ENCODE measurements around the gene EGFL8. TPM values are rescaled to one million over a fixed set of nuclear protein-coding genes. Genes with fewer than 3 reads are reported as not detected.

The EGFL8 gene
- total and polyA plus RNA-seq, 12 donors = 1.3 to 103 (median 9.0) TPM

- no peaks in the 10 kb centered on the region for H3K27me3 ChIP-seq
- no peak overlapping the region for H3K4me3 ChIP-seq
- no peaks in the 10 kb centered on the region for H3K4me1 ChIP-seq (replicated peaks in 1 of 2)
- WGBS, 4 donors = 85 to 90% (median 87%) methylated on average over 23 to 32 of the region's 32 CpGs
- H3K9me3 ChIP-seq (replicated peaks in 1 of 3) = no peaks in the 10 kb centered on the region
- TF ChIP-seq POLR2A (IDR thresholded peaks at IDR 0.05) (no peak), CTCF (IDR thresholded peaks at IDR 0.05) (no peak)
- intact Hi-C loops (cut with DNase I) = loop anchor here in 1 of 2 donors (10.0 kb wide), 1 partner anchor 52 kb away; no protein-coding TSS in a partner anchor
- DNase-seq = no peak
- H3K27ac ChIP-seq = no peak overlapping the region
- H3K36me3 ChIP-seq (replicated peaks in 1 of 2) = peaks cover 0 to 44% of the 10 kb centered on the region in 2 donors
Measured at GRCh38 chr6:32167154-32167760, 2.9 kb downstream of the EGFL8 start.

- TF ChIP-seq CTCF (IDR thresholded peaks at IDR 0.05) (no peak), POLR2A (IDR thresholded peaks at IDR 0.05) (no peak)
- Histone ChIP-seq H3K36me3 (replicated peaks in 1 of 2) (peaks cover 0 to 41% of the 10 kb centered on the region in 2 donors), H3K4me1 (replicated peaks in 1 of 2) (peaks cover 0 to 3% of the 10 kb centered on the region in 2 donors), H3K27me3 (no peaks in the 10 kb centered on the region), H3K9me3 (replicated peaks in 1 of 3) (no peaks in the 10 kb centered on the region), H3K27ac (no peak overlapping the region), H3K4me3 (no peak overlapping the region)
- DNase-seq = no peak
- intact Hi-C loops (cut with DNase I) = loop anchor here in 1 of 2 donors (10.0 kb wide), 1 partner anchor 53 kb away; no protein-coding TSS in a partner anchor
- 73 to 83% (median 80%) methylated on average over 6 of the region's 6 CpGs for WGBS, 4 donors
Measured at GRCh38 chr6:32167761-32168262, 3.4 kb downstream of the EGFL8 start.

- intact Hi-C loops (cut with DNase I) = loop anchor here in 1 of 2 donors (10.0 kb wide), 1 partner anchor 54 kb away; no protein-coding TSS in a partner anchor
- Histone ChIP-seq H3K27ac (peak overlapping the region in 1 of 5 donors; percentile 10), H3K9me3 (replicated peaks in 1 of 3) (no peaks in the 10 kb centered on the region), H3K27me3 (no peaks in the 10 kb centered on the region), H3K4me1 (replicated peaks in 1 of 2) (peaks cover 0 to 6% of the 10 kb centered on the region in 2 donors), H3K36me3 (replicated peaks in 1 of 2) (peaks cover 0 to 41% of the 10 kb centered on the region in 2 donors), H3K4me3 (no peak overlapping the region)
- WGBS, 4 donors = 76 to 88% (median 85%) methylated on average over 2 of the region's 2 CpGs
- no peak for DNase-seq
- TF ChIP-seq POLR2A (IDR thresholded peaks at IDR 0.05) (no peak), CTCF (IDR thresholded peaks at IDR 0.05) (no peak)
Measured at GRCh38 chr6:32168350-32168749, 4.0 kb downstream of the EGFL8 start.

GRCh38 chr6:32168807-32169591 is 4.6 kb downstream of the EGFL8 start:
- Histone ChIP-seq H3K4me1 (replicated peaks in 1 of 2) (peaks cover 0 to 6% of the 10 kb centered on the region in 2 donors), H3K36me3 (replicated peaks in 1 of 2) (peaks cover 0 to 41% of the 10 kb centered on the region in 2 donors), H3K27ac (peak overlapping the region in 1 of 5 donors; percentile 10), H3K9me3 (replicated peaks in 1 of 3) (no peaks in the 10 kb centered on the region), H3K27me3 (no peaks in the 10 kb centered on the region), H3K4me3 (no peak overlapping the region)
- DNase-seq = no peak
- no peak for TF ChIP-seq CTCF (IDR thresholded peaks at IDR 0.05)
- TF ChIP-seq POLR2A (IDR thresholded peaks at IDR 0.05) = no peak
- intact Hi-C loops (cut with DNase I) = loop anchor here in 1 of 2 donors (10.0 kb wide), 1 partner anchor 54 kb away; no protein-coding TSS in a partner anchor
- WGBS, 4 donors = 74 to 89% (median 84%) methylated on average over 7 to 11 of the region's 11 CpGs
